Measurements from ENCODE around the gene SVEP1. TPM values are rescaled to one million over a fixed set of nuclear protein-coding genes. Genes with fewer than 3 reads are reported as not detected.

The SVEP1 gene
- total RNA-seq, 4 donors from 2014 or later = 53.8 to 97.8 (median 78.8) TPM

GRCh38 chr9:110573305-110573704 is 6.2 kb downstream of the SVEP1 start:
- Histone ChIP-seq H3K27ac (no peak overlapping the region), H3K4me3 (no peak overlapping the region), H3K4me1 (no peaks in the 10 kb centered on the region), H3K27me3 (peaks cover 0 to 3% of the 10 kb centered on the region in 2 donors), H3K9me3 (peaks cover 0 to 3% (median 0%) of the 10 kb centered on the region in 4 donors), H3K36me3 (no peaks in the 10 kb centered on the region)
- TF ChIP-seq POLR2A (IDR thresholded peaks at IDR 0.05) = no peak
- TF ChIP-seq EP300 (IDR thresholded peaks at IDR 0.05) = no peak
- TF ChIP-seq, protein P1, sequence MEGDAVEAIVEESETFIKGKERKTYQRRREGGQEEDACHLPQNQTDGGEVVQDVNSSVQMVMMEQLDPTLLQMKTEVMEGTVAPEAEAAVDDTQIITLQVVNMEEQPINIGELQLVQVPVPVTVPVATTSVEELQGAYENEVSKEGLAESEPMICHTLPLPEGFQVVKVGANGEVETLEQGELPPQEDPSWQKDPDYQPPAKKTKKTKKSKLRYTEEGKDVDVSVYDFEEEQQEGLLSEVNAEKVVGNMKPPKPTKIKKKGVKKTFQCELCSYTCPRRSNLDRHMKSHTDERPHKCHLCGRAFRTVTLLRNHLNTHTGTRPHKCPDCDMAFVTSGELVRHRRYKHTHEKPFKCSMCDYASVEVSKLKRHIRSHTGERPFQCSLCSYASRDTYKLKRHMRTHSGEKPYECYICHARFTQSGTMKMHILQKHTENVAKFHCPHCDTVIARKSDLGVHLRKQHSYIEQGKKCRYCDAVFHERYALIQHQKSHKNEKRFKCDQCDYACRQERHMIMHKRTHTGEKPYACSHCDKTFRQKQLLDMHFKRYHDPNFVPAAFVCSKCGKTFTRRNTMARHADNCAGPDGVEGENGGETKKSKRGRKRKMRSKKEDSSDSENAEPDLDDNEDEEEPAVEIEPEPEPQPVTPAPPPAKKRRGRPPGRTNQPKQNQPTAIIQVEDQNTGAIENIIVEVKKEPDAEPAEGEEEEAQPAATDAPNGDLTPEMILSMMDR (IDR thresholded peaks at IDR 0.05) = no peak
- WGBS, 2 donors = 78 to 88% methylated on average over 6 of the region's 6 CpGs
- DNase-seq (ENCODE audit: low spot score in 2 of 2) = no peak

DNA sequence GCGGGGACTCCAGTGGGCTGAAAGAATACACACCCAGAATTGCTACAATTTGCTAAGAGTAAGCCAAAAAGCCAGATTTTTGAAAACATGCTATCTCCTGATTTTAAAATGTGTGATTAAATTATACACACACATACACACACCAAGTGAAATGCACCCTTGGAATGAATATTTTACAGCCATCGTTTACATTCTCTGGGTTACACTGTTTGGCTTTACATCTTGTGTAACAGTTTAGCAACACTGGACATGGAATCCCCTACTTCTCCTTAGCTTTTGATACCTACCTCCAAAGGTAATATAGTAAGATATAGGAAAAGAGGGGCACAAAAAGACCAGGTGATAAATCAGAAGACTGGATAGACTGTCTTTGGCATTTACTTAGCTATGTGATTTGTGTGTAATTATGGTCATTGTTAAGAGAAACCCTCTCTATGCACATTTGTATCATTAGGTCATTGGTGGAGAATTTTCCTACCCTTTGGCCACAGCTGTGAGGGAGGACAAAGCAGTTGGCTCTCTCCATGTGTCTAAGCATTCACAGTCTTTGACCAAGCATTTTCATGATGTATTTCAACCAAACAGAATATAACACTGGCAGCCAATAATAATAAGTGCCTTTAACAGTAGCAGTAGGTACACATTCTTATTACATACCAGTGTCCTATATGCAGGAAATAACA is 7.6 kb downstream of the SVEP1 start:
- Histone ChIP-seq H3K9me3 (no peaks in the 10 kb centered on the region), H3K4me3 (no peak overlapping the region), H3K27ac (no peak overlapping the region), H3K4me1 (no peaks in the 10 kb centered on the region), H3K27me3 (peaks cover 0 to 3% of the 10 kb centered on the region in 2 donors), H3K36me3 (no peaks in the 10 kb centered on the region)
- TF ChIP-seq, protein P1 (IDR thresholded peaks at IDR 0.05) = no peak
- TF ChIP-seq EP300 (IDR thresholded peaks at IDR 0.05) = no peak
- no peak for TF ChIP-seq POLR2A (IDR thresholded peaks at IDR 0.05)
- 89 to 90% methylated on average over 2 of the region's 2 CpGs for WGBS, 2 donors
- DNase-seq (ENCODE audit: low spot score in 2 of 2) = no peak

DNA sequence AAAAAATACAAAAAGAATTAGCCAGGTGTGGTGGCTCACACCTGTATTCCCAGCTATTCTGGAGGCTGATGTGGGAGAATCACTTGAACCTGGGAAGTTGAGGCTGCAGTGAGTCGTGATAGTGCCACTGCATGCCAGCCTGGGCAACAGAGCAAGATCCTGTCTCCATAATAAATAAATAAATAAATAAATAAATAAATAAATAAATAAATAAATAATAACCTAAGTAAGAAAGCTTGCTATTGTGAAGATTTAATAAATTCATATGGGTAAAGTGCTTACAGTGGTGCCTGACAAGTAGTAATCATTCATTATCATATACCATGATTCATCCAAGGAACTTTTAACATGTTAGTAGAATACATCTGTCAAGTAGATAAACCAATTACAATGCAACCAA is 13.4 kb downstream of the SVEP1 start:
- WGBS, 2 donors = 81 to 96% methylated on average over 1 of the region's 1 CpG
- Histone ChIP-seq H3K36me3 (no peaks in the 10 kb centered on the region), H3K4me1 (no peaks in the 10 kb centered on the region), H3K9me3 (no peaks in the 10 kb centered on the region), H3K27me3 (no peaks in the 10 kb centered on the region), H3K4me3 (no peak overlapping the region), H3K27ac (no peak overlapping the region)
- TF ChIP-seq, protein P1 (IDR thresholded peaks at IDR 0.05) = no peak
- TF ChIP-seq EP300 (IDR thresholded peaks at IDR 0.05) = no peak
- TF ChIP-seq POLR2A (IDR thresholded peaks at IDR 0.05) = no peak
- no peak for DNase-seq (ENCODE audit: low spot score in 2 of 2)

GRCh38 chr9:110561826-110562225 is 17.7 kb downstream of the SVEP1 start:
- no peaks in the 10 kb centered on the region for H3K36me3 ChIP-seq
- TF ChIP-seq POLR2A (IDR thresholded peaks at IDR 0.05) (no peak), EP300 (IDR thresholded peaks at IDR 0.05) (no peak)
- TF ChIP-seq, protein P1 (IDR thresholded peaks at IDR 0.05) = no peak
- no peak overlapping the region for H3K4me3 ChIP-seq
- H3K27me3 ChIP-seq = no peaks in the 10 kb centered on the region
- 85 to 88% methylated on average over 2 of the region's 2 CpGs for WGBS, 2 donors
- H3K27ac ChIP-seq = no peak overlapping the region
- H3K4me1 ChIP-seq = no peaks in the 10 kb centered on the region
- peaks cover 0 to 3% (median 0%) of the 10 kb centered on the region in 4 donors for H3K9me3 ChIP-seq
- no peak for DNase-seq (ENCODE audit: low spot score in 2 of 2)

DNA sequence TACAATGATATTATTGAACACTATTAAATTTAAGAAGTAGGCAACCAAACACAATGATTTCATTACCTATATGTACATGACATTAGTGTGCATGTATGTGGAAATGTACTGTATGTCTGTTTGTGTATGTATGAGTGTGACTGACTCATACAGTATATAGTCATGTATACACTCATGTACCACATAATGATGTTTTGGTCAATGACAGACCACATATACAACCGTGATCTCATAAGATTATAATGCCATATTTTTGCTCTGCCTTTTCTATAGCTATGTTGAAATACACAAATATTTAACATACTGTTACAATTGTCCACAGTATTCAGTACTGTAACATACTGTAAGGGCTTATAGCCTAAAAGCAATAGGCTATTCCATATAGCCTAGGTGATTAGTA is 19.7 kb downstream of the SVEP1 start:
- TF ChIP-seq, protein P1 (IDR thresholded peaks at IDR 0.05) = no peak
- TF ChIP-seq EP300 (IDR thresholded peaks at IDR 0.05) (no peak), POLR2A (IDR thresholded peaks at IDR 0.05) (no peak)
- Histone ChIP-seq H3K9me3 (peaks cover 0 to 3% (median 0%) of the 10 kb centered on the region in 4 donors), H3K27me3 (no peaks in the 10 kb centered on the region), H3K27ac (no peak overlapping the region), H3K36me3 (no peaks in the 10 kb centered on the region), H3K4me3 (no peak overlapping the region), H3K4me1 (peaks cover 0 to 16% (median 4%) of the 10 kb centered on the region in 4 donors)
- 66 to 88% methylated on average over 1 of the region's 1 CpG for WGBS, 2 donors
- no peak for DNase-seq (ENCODE audit: low spot score in 2 of 2)
